H1 (cell line): Measurements from ENCODE around the gene WASF1. TPM values are rescaled to one million over a fixed set of nuclear protein-coding genes. Genes with fewer than 3 reads are reported as not detected.

ENCODE experiments used
- JUND ChIP-seq: IDR thresholded peaks from 2 replicates; pipeline ENCODE4 v1.6.1; 2011; ENCODE audit warnings: mild to moderate bottlenecking, improper control_type of control experiment, low read length
- PHF8 ChIP-seq: fragments of 200-600 bp; sonication (generic); conservative IDR thresholded peaks from 2 replicates; pipeline ENCODE4 v1.7.1; 2012; ENCODE audit warnings: low read depth, mild to moderate bottlenecking, inconsistent platforms, low read length, moderate library complexity
- RBBP5 ChIP-seq: IDR thresholded peaks from 2 replicates; pipeline ENCODE4 v1.7.1; 2012; ENCODE audit warnings: low read depth, mild to moderate bottlenecking, inconsistent platforms, low read length, moderate library complexity, borderline replicate concordance
- SP1 ChIP-seq: IDR thresholded peaks from 2 replicates; pipeline ENCODE4 v1.6.1; 2011; ENCODE audit warnings: low read depth, low read length
- SP2 ChIP-seq: IDR thresholded peaks from 2 replicates; pipeline ENCODE4 v1.6.1; 2012; ENCODE audit warnings: mild to moderate bottlenecking, low read length, inconsistent platforms
- YY1 ChIP-seq: IDR thresholded peaks from 2 replicates; pipeline ENCODE4 v1.6.1; 2011; ENCODE audit warnings: low read depth, mild to moderate bottlenecking, low read length
- polyA plus RNA-seq, 7 experiments: library from polyadenylated mRNA; depleted of rRNA in 3 of 7; stranded (reverse) in 5 of 7; unstranded in 2 of 7; fragments of >200 nt in 5 of 7; fragments of 200-250 nt in 2 of 7; gene quantifications; 1 replicate in 5 of 7; 2 replicates in 1 of 7; 4 replicates in 1 of 7; pipeline versions ENCODE4 v1.2.1 to v1.2.3, GENCODE V29; 2011 to 2013; ENCODE audit warnings: missing spikeins in 2 of 7, mixed read lengths in 2 of 7
- total RNA-seq: library from RNA; stranded (reverse); fragmentation: NEBNext Ultra II Directional; extraction: Animal tissue kit (Norgen Biotek cat#: 25700); gene quantifications from 2 replicates; pipeline ENCODE4 v1.2.1, GENCODE V29; 2021

The WASF1 gene
- total and polyA plus RNA-seq, 2 of the 8 experiments (the other 6 are each of a cell fraction or from before 2014, with no cell fraction given): 37.6 to 39.9 TPM

DNA sequence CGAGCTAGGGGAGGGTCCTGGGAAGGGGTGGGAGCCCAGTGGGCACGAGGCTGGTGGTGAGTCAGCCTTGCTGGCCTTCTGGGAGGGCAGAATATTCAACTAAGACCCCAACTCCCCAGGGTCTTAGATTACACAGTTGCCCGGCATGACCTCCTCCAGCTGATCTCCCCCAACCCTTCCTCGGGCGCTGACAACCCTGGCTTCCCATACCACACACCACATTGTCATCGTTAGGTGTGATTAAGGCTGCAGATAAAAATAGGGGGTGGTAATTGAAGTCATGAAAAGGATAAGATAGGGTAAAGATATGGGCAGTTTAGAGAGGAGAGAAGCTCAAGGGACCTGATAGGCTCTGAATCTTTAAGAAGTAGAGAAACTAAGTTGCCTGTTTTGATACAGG is 11.3 kb upstream of the WASF1 start (continued):
- TF ChIP-seq PHF8: no peak
- TF ChIP-seq RBBP5: no peak
- no peak for TF ChIP-seq YY1
- no peak for TF ChIP-seq JUND
- TF ChIP-seq SP1: no peak
- TF ChIP-seq SP2: no peak
